Body of pancreas (tissue), 4 donors: ENCODE data around the gene SIX6. TPM values are rescaled to one million over a fixed set of nuclear protein-coding genes. Genes with fewer than 3 reads are reported as not detected.

Experiments used
- ATAC-seq: fragments of 150-250 bp; one replicate; pipeline ENCODE4 v1.9.1; 2016
- DNase-seq, 4 donors: peaks; one replicate each; pipeline ENCODE4 v3.0.0-alpha.2; 2019
- H3K27ac ChIP-seq, 4 donors: fragments of 200-600 bp; sonication (generic); 1 replicate in 3 of 4; 2 replicates in 1 of 4; pipeline versions ENCODE4 v1.5.1 to v1.6.1; 2016 to 2019; ENCODE audit warnings: mild to moderate bottlenecking in 1 of 4, mixed read lengths in 1 of 4, moderate library complexity in 1 of 4
- H3K27me3 ChIP-seq, 2 donors: fragments of 200-600 bp; sonication (generic); one replicate each; pipeline ENCODE4 v1.6.0; 2016; ENCODE audit warnings: mild to moderate bottlenecking in 1 of 2
- H3K36me3 ChIP-seq, 2 donors: fragments of 200-600 bp; sonication (generic); replicated peaks in 1 of 2; 2 replicates each; pipeline ENCODE4 v1.5.1; 2016; ENCODE audit warnings: low read depth in 2 of 2; ENCODE audit not compliant: insufficient read depth in 1 of 2
- H3K4me1 ChIP-seq: fragments of 200-600 bp; sonication (generic); one replicate; pipeline ENCODE4 v1.6.0; 2016
- H3K4me3 ChIP-seq, 2 donors: fragments of 200-600 bp; sonication (generic); 1 replicate in 1 of 2; 2 replicates in 1 of 2; pipeline ENCODE4 v1.5.1; 2016 to 2019
- H3K9me3 ChIP-seq, 3 donors: fragments of 200-600 bp; sonication (generic); 1 replicate in 2 of 3; 2 replicates in 1 of 3; pipeline ENCODE4 v1.5.1; 2016
- POLR2A ChIP-seq, 3 donors: fragments of 450-650 bp; IDR thresholded peaks; one replicate each; pipeline ENCODE4 v1.6.1; 2016; ENCODE audit warnings: antibody characterized with exemption in 3 of 3, mild to moderate bottlenecking in 2 of 3
- WGBS, 2 donors: methylation state at CpG; one replicate each; pipeline ENCODE4 v1.1.5; 2017; 5-methylcytosine and 5-hydroxymethylcytosine counted together
- intact Hi-C: fragments of 100-400 bp; cut with DNase I; formaldehyde crosslinking; loops from one replicate; pipeline ENCODE4 v1.15.1; 2023
- total RNA-seq, 2 donors: library from RNA; depleted of rRNA; stranded (reverse); fragments of >200 nt; gene quantifications; one replicate each; pipeline ENCODE4 v1.1.0, GENCODE V29; 2016
- TF ChIP-seq, protein P1 (sequence below), 7 experiments: fragments of 450-650 bp in 4 of 7; fragments of 200-600 bp in 3 of 7; sonication (generic) in 3 of 7; IDR thresholded peaks; one replicate each; pipeline ENCODE4 v1.5.1; 2016 to 2019; ENCODE audit warnings: antibody characterized with exemption in 7 of 7

The SIX6 gene
- total RNA-seq, 2 donors from 2014 or later = not detected

DNA sequence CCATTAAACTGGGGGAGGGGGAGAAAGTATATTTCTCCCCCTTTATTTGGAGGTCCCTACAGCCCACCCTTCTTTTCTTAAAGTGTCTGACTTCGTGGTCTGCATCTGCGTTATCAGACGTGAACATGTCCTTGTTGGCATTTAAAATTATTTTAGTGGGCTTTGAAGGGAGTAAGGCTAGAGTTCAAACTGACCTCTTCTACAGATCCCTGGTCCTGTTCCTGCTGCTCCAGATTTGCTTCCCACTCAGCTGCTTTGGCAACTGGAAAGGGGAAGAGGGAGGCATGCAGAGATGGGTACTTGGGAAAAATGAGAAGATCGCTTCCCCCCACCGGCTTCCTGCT is 611 bp upstream of the SIX6 start:
- Histone ChIP-seq H3K4me3 (no peak overlapping the region), H3K27me3 (peaks cover 0 to 47% of the 10 kb centered on the region in 2 donors), H3K9me3 (no peaks in the 10 kb centered on the region), H3K4me1 (peaks cover 31% of the 10 kb centered on the region), H3K36me3 (no peaks in the 10 kb centered on the region), H3K27ac (no peak overlapping the region)
- intact Hi-C loops = no loop called here
- 3 to 5% methylated on average over 5 of the region's 5 CpGs for WGBS, 2 donors
- no peak for DNase-seq
- ATAC-seq = no peak
- no peak for TF ChIP-seq POLR2A (IDR thresholded peaks at IDR 0.05)
- TF ChIP-seq, protein P1, sequence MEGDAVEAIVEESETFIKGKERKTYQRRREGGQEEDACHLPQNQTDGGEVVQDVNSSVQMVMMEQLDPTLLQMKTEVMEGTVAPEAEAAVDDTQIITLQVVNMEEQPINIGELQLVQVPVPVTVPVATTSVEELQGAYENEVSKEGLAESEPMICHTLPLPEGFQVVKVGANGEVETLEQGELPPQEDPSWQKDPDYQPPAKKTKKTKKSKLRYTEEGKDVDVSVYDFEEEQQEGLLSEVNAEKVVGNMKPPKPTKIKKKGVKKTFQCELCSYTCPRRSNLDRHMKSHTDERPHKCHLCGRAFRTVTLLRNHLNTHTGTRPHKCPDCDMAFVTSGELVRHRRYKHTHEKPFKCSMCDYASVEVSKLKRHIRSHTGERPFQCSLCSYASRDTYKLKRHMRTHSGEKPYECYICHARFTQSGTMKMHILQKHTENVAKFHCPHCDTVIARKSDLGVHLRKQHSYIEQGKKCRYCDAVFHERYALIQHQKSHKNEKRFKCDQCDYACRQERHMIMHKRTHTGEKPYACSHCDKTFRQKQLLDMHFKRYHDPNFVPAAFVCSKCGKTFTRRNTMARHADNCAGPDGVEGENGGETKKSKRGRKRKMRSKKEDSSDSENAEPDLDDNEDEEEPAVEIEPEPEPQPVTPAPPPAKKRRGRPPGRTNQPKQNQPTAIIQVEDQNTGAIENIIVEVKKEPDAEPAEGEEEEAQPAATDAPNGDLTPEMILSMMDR (IDR thresholded peaks at IDR 0.05) = no peak

GRCh38 chr14:60509438-60510253 is 700 bp downstream of the SIX6 start:
- intact Hi-C loops = no loop called here
- DNase-seq (no peak), ATAC-seq (no peak)

GRCh38 chr14:60510254-60510950 is 1.5 kb downstream of the SIX6 start:
- ATAC-seq (no peak), DNase-seq (no peak)
- TF ChIP-seq, protein P1 (IDR thresholded peaks at IDR 0.05) = no peak
- TF ChIP-seq POLR2A (IDR thresholded peaks at IDR 0.05) = no peak
- Histone ChIP-seq H3K27ac (no peak overlapping the region), H3K27me3 (peaks cover 3 to 65% of the 10 kb centered on the region in 2 donors), H3K36me3 (no peaks in the 10 kb centered on the region), H3K4me3 (no peak overlapping the region), H3K9me3 (no peaks in the 10 kb centered on the region), H3K4me1 (peaks cover 43% of the 10 kb centered on the region)
- WGBS, 2 donors = 5 to 10% methylated on average over 35 of the region's 35 CpGs
- intact Hi-C loops = no loop called here

More at GRCh38 chr14:60509438-60510253, 700 bp downstream of the SIX6 start:
- Histone ChIP-seq H3K27ac (no peak overlapping the region), H3K4me3 (no peak overlapping the region), H3K4me1 (peaks cover 36% of the 10 kb centered on the region), H3K9me3 (no peaks in the 10 kb centered on the region), H3K36me3 (no peaks in the 10 kb centered on the region), H3K27me3 (peaks cover 0 to 57% of the 10 kb centered on the region in 2 donors)
- 3% methylated on average over 28 to 56 of the region's 58 CpGs for WGBS, 2 donors
- TF ChIP-seq, protein P1 (IDR thresholded peaks at IDR 0.05) = no peak

GRCh38 chr14:60510951-60511599 is 2.1 kb downstream of the SIX6 start:
- peaks cover 3 to 71% of the 10 kb centered on the region in 2 donors for H3K27me3 ChIP-seq
- TF ChIP-seq, protein P1 (IDR thresholded peaks at IDR 0.05) = no peak
- no peak for TF ChIP-seq POLR2A (IDR thresholded peaks at IDR 0.05)
- DNase-seq (no peak), ATAC-seq (no peak)
- intact Hi-C loops = no loop called here
- no peak overlapping the region for H3K27ac ChIP-seq
- 3 to 8% methylated on average over 39 to 49 of the region's 49 CpGs for WGBS, 2 donors
- peaks cover 47% of the 10 kb centered on the region for H3K4me1 ChIP-seq
- no peaks in the 10 kb centered on the region for H3K36me3 ChIP-seq
- no peaks in the 10 kb centered on the region for H3K9me3 ChIP-seq
- H3K4me3 ChIP-seq = no peak overlapping the region
